NCI-H2196 treated with DMSO at 0.1 percent for 48 hours (cell line): ENCODE measurements around the gene NAPB.

Source experiments
- DNase-seq: peaks from one replicate; lab custom pipeline; 2025; ENCODE audit not compliant: unreplicated experiment; lab: John Stamatoyannopoulos, UW

The NAPB gene

GRCh38 chr20:23438661-23439060 lies 17.4 kb upstream of the NAPB start:
- DNase-seq: no peak

GRCh38 chr20:23437126-23437899 lies 16.0 kb upstream of the NAPB start:
- no peak for DNase-seq

GRCh38 chr20:23436681-23437080 lies 15.4 kb upstream of the NAPB start:
- DNase-seq: no peak

- DNase-seq: peak; percentile 60
Observed at GRCh38 chr20:23435626-23436539, 14.6 kb upstream of the NAPB start.

- DNase-seq: no peak
Observed at GRCh38 chr20:23434521-23435313, 13.4 kb upstream of the NAPB start.

GRCh38 chr20:23433628-23434027 lies 12.3 kb upstream of the NAPB start:
- no peak for DNase-seq

GRCh38 chr20:23425129-23425528 lies 3.8 kb upstream of the NAPB start:
- DNase-seq: no peak

GRCh38 chr20:23419995-23420901 lies 1.0 kb downstream of the NAPB start:
- no peak for DNase-seq

GRCh38 chr20:23419657-23419994 lies 1.7 kb downstream of the NAPB start:
- DNase-seq: no peak

- no peak for DNase-seq
Observed at GRCh38 chr20:23417861-23418260, 3.4 kb downstream of the NAPB start.

GRCh38 chr20:23415959-23416583 lies 5.2 kb downstream of the NAPB start:
- no peak for DNase-seq

GRCh38 chr20:23415555-23415954 lies 5.7 kb downstream of the NAPB start:
- DNase-seq: no peak

- DNase-seq: no peak
Observed at GRCh38 chr20:23414526-23415188, 6.6 kb downstream of the NAPB start.

- no peak for DNase-seq
Observed at GRCh38 chr20:23413862-23414422, 7.3 kb downstream of the NAPB start.

GRCh38 chr20:23412026-23412425 lies 9.3 kb downstream of the NAPB start:
- no peak for DNase-seq

- no peak for DNase-seq
Observed at GRCh38 chr20:23410916-23411695, 10.2 kb downstream of the NAPB start.

- no peak for DNase-seq
Observed at GRCh38 chr20:23409800-23410199, 11.5 kb downstream of the NAPB start.

GRCh38 chr20:23408957-23409356 lies 12.3 kb downstream of the NAPB start:
- DNase-seq: no peak
